Liver (tissue), 9 donors: ENCODE measurements around the gene JCAD. TPM values are rescaled to one million over a fixed set of nuclear protein-coding genes. Genes with fewer than 3 reads are reported as not detected.

ENCODE experiments used
- DNase-seq: peaks from one replicate; pipeline ENCODE4 v3.0.0-alpha.2; 2017; ENCODE audit warnings: low spot score
- H3K27ac ChIP-seq, 2 donors: one replicate each; pipeline ENCODE4 v1.7.0; 2013; ENCODE audit warnings: inconsistent platforms in 2 of 2, low read length in 2 of 2, control low read depth in 1 of 2, low read depth in 1 of 2, mild to moderate bottlenecking in 1 of 2
- H3K27me3 ChIP-seq, 4 donors: one replicate each; pipeline versions ENCODE4 v1.6.1 to v1.7.0; 2013; ENCODE audit warnings: low read length in 3 of 4, inconsistent platforms in 1 of 4, mild to moderate bottlenecking in 1 of 4, moderate library complexity in 1 of 4; ENCODE audit not compliant: control insufficient read depth in 4 of 4, insufficient read depth in 4 of 4
- H3K36me3 ChIP-seq, 4 donors: one replicate each; pipeline versions ENCODE4 v1.6.1 to v1.7.0; 2013; ENCODE audit warnings: low read length in 3 of 4, mild to moderate bottlenecking in 3 of 4, low read depth in 1 of 4, moderate library complexity in 1 of 4; ENCODE audit not compliant: control insufficient read depth in 4 of 4, insufficient read depth in 3 of 4
- H3K4me1 ChIP-seq, 4 donors: one replicate each; pipeline versions ENCODE4 v1.6.1 to v1.7.0; 2013; ENCODE audit warnings: low read length in 3 of 4, mild to moderate bottlenecking in 3 of 4, moderate library complexity in 1 of 4; ENCODE audit not compliant: control insufficient read depth in 4 of 4, insufficient read depth in 4 of 4
- H3K4me3 ChIP-seq, 3 donors: one replicate each; pipeline versions ENCODE4 v1.6.1 to v1.7.0; 2013; ENCODE audit warnings: low read length in 3 of 3, control low read depth in 1 of 3, low read depth in 1 of 3, mild to moderate bottlenecking in 1 of 3
- H3K9ac ChIP-seq, 2 donors: one replicate each; pipeline ENCODE4 v1.7.0; 2013; ENCODE audit warnings: low read length in 2 of 2, mild to moderate bottlenecking in 2 of 2, moderate library complexity in 2 of 2, control low read depth in 1 of 2, low read depth in 1 of 2
- H3K9me3 ChIP-seq, 4 donors: one replicate each; pipeline versions ENCODE4 v1.6.1 to v1.7.0; 2013; ENCODE audit warnings: low read length in 3 of 4; ENCODE audit not compliant: control insufficient read depth in 4 of 4
- ATF3 ChIP-seq: IDR thresholded peaks from 2 replicates; pipeline ENCODE4 v1.6.1; 2016; ENCODE audit warnings: antibody characterized with exemption
- CTCF ChIP-seq: fragments of 150-350 bp; IDR thresholded peaks from 2 replicates; pipeline ENCODE4 v1.5.1; 2017; ENCODE audit warnings: improper control_type of control experiment, low read depth, low read length; ENCODE audit not compliant: missing input control
- HNF4A ChIP-seq, 2 donors: conservative IDR thresholded peaks; 2 replicates each; pipeline ENCODE4 v1.6.1; 2016; ENCODE audit warnings: antibody characterized with exemption in 2 of 2, mild to moderate bottlenecking in 2 of 2
- JUND ChIP-seq, 2 donors: IDR thresholded peaks; 2 replicates each; pipeline ENCODE4 v1.6.1; 2016; ENCODE audit warnings: antibody characterized with exemption in 2 of 2
- NR2F2 ChIP-seq: IDR thresholded peaks from 2 replicates; pipeline ENCODE4 v1.6.1; 2016; ENCODE audit warnings: antibody characterized with exemption
- RAD21 ChIP-seq, 2 donors: IDR thresholded peaks; 2 replicates each; pipeline ENCODE4 v1.6.1; 2016; ENCODE audit warnings: antibody characterized with exemption in 2 of 2, mild to moderate bottlenecking in 2 of 2
- REST ChIP-seq: IDR thresholded peaks from 2 replicates; pipeline ENCODE4 v1.6.1; 2016; ENCODE audit warnings: antibody characterized with exemption, mild to moderate bottlenecking
- RXRA ChIP-seq, 2 donors: IDR thresholded peaks; 2 replicates each; pipeline ENCODE4 v1.6.1; 2017 to 2018; ENCODE audit warnings: antibody characterized with exemption in 2 of 2, mild to moderate bottlenecking in 1 of 2
- SP1 ChIP-seq: IDR thresholded peaks from 2 replicates; pipeline ENCODE4 v1.6.1; 2018; ENCODE audit warnings: antibody characterized with exemption, mild to moderate bottlenecking
- ZBTB33 ChIP-seq: IDR thresholded peaks from 2 replicates; pipeline ENCODE4 v1.6.1; 2016; ENCODE audit warnings: antibody characterized with exemption
- WGBS: extraction: QIAGEN DNeasy Blood & Tissue Kit; methylation state at CpG from one replicate; pipeline ENCODE4 v1.1.7; 2013; 5-methylcytosine and 5-hydroxymethylcytosine counted together
- polyA plus RNA-seq, 2 donors: library from polyadenylated mRNA; stranded (reverse) in 1 of 2; unstranded in 1 of 2; fragments of 200-250 nt in 1 of 2; fragments of >200 nt in 1 of 2; fragmentation: Nextera tagmentation in 1 of 2; extraction: Ambion mirVana in 1 of 2; gene quantifications; one replicate each; pipeline versions ENCODE4 v1.2.1 to v1.2.3, GENCODE V29; 2013 to 2015
- total RNA-seq, 2 donors: library from RNA; depleted of rRNA; stranded (reverse); fragments of >200 nt; gene quantifications; one replicate each; pipeline ENCODE4 v1.2.3, GENCODE V29; 2014
- donor health status: healthy.
- donor health status: healthy.
- donor health status: healthy.
- donor health status: healthy.
- donor health status: healthy.

The JCAD gene
- total and polyA plus RNA-seq, 4 donors, result 0.77 to 3.2 (median 1.1) TPM

- Histone ChIP-seq H3K9ac (no peak overlapping the region), H3K27ac (no peak overlapping the region), H3K4me3 (peak overlapping the region; percentile 7 to 74 (median 50)), H3K36me3 (no peaks in the 10 kb centered on the region), H3K9me3 (no peaks in the 10 kb centered on the region), H3K4me1 (peaks cover 11 to 54% (median 38%) of the 10 kb centered on the region in 4 donors), H3K27me3 (no peaks in the 10 kb centered on the region)
- 39% methylated on average over 12 of the region's 12 CpGs for WGBS
- peak; percentile 73 for DNase-seq
- peak; percentile 96 for TF ChIP-seq CTCF
- TF ChIP-seq RXRA (IDR thresholded peaks at IDR 0.05), result peak; percentile 27 to 41
- TF ChIP-seq RAD21 (IDR thresholded peaks at IDR 0.05), result peak; percentile 96 to 99
- TF ChIP-seq NR2F2, result no peak
Measured at GRCh38 chr10:29998142-29998808, 61.1 kb downstream of the JCAD start.

- Histone ChIP-seq H3K9me3 (no peaks in the 10 kb centered on the region), H3K4me1 (peaks cover 6 to 29% (median 17%) of the 10 kb centered on the region in 4 donors), H3K27ac (no peak overlapping the region), H3K27me3 (no peaks in the 10 kb centered on the region), H3K36me3 (no peaks in the 10 kb centered on the region), H3K4me3 (no peak overlapping the region), H3K9ac (no peak overlapping the region)
- DNase-seq, result no peak
- TF ChIP-seq JUND (IDR thresholded peaks at IDR 0.05) (peak in 1 of 2 donors; percentile 18), ZBTB33 (no peak), ATF3 (peak; percentile 66), RAD21 (IDR thresholded peaks at IDR 0.05) (peak in 1 of 2 donors; percentile 20), HNF4A (conservative IDR thresholded peaks at IDR 0.05) (peak; percentile 38 to 53), REST (no peak), SP1 (peak; percentile 43), RXRA (IDR thresholded peaks at IDR 0.05) (peak; percentile 74 to 87)
- WGBS, result 46% methylated on average over 4 of the region's 4 CpGs
Measured at GRCh38 chr10:29994811-29995210, 64.6 kb downstream of the JCAD start.
